GM19324 (cell line): ENCODE data around the gene SLC26A8.
"Not testable (repeated sequence)": the region's sequence is repeated elsewhere in the genome, so short reads cannot be mapped to it uniquely, and the experiment has no call there.

Experiments
- ATAC-seq: cut with Tn5 transposase; IDR thresholded peaks from one replicate; pipeline ENCODE4 v1.9.1; 2021; ENCODE audit warnings: mild to moderate bottlenecking, moderate library complexity; ENCODE audit not compliant: unreplicated experiment, low FRiP score

Gene SLC26A8

DNA sequence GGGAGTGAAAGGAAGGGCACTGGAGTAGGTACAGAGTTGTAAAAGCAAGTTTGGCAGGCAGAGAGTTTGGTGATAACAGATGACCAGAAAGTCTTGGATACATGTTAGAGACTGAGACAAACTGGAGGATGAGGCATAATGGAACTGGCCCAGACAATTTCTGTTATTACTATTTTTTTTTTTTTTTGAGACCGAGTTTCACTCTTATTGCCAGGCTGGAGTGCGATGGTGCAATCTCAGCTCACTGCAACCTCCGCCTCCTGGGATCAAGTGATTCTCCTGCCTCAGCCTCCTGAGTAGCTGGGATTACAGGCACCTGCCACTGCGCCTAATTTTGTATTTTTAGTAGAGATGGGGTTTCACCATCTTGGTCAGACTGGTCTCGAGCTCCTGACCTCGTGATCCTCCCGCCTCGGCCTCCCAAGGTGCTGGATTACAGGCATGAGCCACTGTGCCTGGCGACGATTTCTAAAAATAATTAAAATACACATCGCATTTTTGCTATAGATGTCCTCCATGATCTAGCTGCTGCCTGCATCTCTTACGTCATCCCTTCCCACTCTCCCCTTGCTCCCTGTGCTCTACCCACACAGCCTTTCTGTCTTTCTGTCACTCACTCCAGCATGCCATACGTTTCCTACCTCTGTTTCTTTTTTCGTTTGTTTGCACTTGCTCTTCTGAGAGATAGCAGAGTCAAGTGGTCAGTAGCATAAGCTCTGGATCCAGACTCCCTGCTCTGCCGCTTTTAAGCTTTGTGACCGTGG lies 26.7 kb upstream of the SLC26A8 start:
- no peak for ATAC-seq

DNA sequence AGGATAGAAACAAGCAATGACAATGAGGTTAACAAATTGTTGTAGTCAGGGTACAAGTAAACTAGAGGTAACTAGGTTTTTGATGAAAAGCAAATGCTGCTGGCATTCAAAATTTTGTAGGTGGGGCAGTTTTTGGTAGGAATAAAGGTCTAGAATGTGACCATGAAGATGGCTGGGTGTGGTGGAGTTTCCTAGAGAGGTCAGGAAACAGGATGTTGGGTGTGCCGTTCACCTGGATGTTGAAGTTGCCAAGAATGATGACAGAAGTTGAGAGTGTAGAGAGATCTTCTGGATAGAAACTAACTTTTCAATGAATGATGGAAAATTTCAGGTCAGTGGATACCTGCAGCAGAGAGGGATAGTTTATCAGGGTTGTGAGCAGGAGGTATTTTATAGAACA lies 25.9 kb upstream of the SLC26A8 start:
- ATAC-seq, result no peak

DNA sequence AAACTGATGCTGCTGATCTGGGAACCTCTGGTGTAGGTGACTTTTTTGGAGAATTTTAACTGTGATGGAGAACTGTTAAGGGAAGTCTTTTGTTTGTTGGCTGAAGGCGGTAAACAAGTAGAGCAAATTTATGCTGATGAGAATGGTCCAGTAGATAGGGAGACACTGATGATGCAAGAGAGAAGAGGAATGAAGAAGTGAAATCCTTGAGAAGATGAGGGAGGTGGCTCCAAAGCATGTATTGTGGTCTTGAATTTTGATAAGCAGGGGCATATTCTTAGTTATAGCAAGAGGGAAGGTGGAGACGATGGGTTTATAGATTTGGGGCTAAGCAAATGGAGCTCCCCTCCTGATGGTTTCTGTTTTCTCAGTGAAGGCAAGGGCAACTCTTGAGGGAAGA lies 25.1 kb upstream of the SLC26A8 start:
- no peak for ATAC-seq

DNA sequence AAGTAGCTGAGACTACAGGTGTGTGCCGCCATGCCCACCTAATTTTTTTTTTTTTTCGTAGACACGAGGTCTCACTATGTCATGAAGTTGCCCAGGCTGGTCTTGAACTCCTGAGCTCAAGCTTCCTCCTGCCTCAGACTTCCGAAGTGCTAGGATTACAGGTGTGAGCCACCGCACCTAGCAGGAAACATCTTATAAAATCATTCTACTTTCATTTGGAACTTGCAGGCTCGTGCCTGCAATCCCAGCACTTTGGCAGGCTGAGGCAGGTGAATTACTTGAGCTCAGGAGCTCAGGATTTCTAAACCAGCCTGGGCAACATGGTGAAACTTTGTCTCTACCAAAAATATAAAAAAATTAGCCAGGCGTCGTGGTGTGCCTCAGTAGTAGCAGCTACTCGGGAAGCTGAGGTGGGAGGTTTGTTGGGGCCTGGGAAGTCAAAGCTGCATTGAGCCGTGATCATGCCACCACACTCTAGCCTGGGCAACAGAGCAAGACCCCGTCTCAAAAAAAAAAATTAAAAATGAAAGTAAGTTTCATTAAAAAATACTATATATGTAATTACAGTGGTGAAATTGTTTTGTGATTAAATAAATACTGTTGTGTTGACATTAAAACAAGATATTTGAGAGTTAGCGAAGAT lies 18.3 kb upstream of the SLC26A8 start:
- no peak for ATAC-seq

DNA sequence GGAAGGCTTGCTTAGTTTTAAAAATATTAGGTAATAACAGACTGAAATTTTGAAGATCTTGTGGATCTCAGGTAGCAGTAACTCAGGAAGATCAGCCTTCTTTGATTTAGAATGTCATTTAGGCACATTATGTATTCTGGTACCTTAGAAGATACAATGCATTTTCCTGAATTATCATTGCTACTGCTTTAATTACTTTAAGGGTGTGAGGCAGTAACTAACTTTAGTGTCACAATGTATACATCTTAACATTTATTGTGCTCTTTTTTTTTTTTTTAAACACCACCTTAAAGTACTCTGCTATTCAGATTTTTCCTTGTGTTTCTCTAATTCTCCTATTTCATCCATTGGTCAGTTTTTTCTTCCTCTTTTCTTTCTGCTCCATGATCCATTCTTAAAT lies 16.5 kb upstream of the SLC26A8 start:
- ATAC-seq, result no peak

DNA sequence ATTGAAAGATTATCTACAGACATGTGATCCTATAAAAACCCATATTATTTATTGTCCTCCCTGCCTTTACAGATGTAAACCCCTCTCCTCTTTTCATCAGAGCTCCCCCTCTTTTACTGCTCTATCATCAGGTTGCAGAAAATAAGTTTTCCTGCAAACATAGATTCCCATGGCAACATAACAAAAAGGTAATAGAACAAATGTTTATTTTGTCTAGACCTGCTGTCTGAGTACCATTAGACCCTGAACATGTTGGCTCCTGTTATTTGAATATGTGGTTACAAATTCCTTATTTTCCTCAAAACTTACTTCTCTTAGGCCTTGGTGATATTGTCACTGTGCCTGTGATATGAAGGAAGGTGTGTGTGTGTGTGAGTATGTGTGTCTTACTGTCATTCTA lies 14.7 kb upstream of the SLC26A8 start:
- no peak for ATAC-seq

DNA sequence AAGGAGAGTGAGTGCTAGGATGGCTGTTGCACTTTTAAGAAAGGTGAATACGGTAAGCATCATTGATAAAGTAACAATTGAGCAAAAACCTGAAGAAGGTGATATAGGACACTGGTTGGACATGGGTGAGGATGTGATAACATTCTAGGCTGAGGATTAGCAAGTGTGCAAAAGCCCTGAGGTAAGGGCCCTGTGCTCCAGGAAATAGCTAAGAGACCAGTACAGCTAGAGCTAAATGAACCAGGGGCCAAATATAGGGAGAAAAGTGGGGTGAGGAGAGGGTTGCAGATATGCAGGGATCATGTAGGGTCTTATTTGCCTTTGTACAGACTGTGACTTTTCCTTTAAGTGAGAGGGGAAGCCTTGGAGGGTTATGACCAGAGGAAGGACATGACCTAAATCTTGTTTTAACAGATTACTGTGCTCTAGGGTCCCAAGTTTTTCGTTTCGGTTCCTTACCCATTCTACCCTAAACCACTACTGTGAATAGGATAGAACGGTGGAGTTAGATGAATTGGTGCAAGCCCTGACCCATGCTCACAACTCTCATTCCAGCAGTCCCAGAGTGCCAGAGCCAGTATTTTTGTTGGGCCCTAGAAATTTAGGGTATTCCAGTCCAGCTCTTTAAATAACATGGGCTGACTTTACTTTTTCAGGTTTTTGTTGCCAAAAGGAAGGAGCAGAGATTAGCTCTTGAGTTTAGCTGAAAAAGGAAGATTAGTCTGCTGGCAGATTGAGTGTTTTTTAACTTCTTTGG lies 13.9 kb upstream of the SLC26A8 start:
- ATAC-seq, result no peak

DNA sequence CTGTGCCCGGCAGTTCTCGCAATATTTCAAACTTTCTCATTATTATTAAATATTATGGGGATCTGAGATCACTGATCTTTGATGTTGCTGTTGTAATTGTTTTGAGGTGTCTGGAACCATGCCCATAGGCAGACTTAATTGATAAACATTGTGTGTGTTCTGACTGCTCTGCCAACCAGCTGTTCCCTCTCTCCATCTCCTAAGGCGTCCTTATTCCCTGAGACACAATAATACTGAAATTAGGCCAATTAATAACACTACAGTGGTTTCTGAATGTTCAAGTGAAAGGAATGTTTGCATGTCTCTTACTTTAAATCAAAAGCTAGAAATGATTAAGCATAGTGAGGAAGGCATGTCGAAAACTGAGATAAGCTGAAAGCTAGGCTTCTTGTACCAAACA lies 10.8 kb upstream of the SLC26A8 start:
- ATAC-seq, result no peak

DNA sequence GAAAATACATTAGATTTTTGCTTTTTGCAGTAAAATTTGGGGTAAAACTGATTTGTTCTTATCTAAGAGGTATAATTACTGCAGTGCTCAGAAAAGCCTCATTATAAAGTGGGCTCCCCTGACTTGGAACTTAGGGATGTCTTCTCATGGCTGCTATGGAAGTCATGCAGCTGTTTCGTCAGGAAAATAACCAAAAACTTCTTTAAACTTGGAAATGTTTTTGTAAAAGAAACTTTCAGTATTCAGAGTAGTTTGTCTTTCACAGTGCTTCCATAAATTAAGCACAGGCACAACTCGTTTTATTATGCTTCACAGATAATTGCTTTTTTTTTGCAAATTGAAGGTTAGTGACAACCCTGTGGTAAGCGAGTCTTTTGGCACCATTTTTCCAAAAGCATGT lies 10.0 kb upstream of the SLC26A8 start:
- no peak for ATAC-seq

DNA sequence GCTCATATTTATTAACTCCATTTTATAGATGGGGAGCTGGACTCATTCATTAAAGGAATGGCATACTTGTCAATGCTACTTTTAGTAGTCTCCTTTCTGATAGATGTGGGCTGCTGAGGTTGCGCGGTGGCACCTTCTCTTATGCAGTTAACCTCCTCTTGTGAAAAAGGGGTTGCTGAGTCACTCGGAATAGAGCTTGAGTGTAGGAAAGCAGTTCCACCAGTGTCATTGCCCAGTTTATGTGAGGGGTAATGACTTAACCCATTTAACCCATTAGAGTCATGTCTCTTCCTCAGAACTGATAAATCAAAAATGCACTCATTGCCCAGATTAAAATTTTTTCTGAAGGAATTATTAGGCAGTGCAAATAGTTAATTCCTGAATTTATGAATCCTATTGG lies 9.5 kb upstream of the SLC26A8 start:
- ATAC-seq, result no peak

DNA sequence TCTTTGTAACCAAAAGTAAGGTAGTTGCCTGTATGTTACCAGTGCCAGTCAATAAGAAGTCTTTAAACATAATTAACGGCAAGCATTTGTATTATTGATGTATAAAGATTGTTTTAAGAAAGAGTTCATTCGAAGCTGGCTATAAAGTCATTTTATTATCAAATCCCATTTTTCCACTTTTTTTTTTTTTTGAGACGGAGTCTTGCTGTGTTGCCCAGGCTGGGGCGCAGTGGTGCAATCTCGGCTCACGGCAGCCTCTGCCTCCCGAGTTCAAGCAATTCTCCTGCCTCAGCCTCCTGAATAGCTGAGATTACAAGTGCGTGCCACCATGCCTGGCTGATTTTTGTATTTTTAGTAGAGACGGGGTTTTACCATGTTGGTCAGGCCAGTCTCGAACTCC lies 8.7 kb upstream of the SLC26A8 start:
- not testable (repeated sequence) for ATAC-seq

DNA sequence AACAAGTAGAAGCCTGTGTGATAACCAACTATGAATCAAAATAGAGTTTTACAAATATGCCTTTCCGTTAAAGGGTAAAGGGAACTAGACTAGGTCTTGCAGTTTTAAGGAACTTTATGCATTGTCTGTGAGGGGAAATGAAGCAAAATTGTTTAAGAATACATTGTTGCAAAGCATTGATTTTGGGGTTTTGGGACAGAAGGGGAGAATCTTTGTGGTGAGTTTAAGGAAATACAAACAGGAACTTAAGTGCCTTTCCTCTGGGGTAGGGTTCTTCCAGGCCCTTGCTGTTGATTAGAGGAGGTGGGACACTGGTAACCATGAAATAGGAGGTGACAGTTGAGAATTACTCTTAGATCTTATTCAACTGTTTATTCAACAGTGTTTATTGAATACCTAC lies 7.8 kb upstream of the SLC26A8 start:
- ATAC-seq, result no peak

DNA sequence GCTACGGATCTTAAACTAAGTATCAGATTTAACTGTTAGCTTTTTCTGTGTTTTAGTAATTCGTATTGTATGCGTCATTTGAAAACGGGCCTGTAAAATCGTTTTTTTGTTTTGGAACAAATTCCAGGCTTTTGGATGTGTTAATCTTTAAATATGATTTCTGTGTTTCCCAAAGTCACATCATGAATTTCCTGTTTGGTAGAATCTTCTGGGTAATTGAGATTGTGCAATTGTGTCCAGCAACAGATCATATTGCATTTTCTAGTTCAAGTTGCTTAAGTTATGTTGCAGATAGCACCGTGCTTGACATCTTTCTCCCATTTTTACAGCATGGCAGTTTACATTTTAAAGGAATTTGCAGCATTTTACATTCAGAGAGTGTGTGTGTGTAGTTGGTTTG lies 5.0 kb upstream of the SLC26A8 start:
- ATAC-seq, result no peak

DNA sequence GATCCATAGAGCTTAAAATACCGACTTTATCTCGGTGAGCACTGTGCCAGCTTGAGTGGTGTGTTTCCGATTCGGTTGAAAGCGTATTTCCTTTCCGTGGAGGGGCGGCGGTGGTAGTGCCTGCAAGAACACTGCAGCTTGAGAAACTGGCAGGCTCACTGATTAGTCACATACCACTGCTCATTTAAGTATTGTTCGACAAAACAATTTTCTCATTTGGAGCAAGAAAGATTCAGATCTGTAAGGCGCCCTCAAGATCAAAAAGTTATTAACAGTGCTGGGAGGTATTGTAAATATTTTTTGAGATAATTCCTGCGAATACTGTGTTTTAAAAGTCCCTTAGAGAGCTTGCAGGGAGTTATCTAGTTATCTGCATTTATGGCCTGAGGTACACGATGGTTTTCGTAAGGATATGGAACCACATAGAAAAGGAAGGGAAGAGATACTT lies 4.5 kb upstream of the SLC26A8 start:
- ATAC-seq, result no peak

DNA sequence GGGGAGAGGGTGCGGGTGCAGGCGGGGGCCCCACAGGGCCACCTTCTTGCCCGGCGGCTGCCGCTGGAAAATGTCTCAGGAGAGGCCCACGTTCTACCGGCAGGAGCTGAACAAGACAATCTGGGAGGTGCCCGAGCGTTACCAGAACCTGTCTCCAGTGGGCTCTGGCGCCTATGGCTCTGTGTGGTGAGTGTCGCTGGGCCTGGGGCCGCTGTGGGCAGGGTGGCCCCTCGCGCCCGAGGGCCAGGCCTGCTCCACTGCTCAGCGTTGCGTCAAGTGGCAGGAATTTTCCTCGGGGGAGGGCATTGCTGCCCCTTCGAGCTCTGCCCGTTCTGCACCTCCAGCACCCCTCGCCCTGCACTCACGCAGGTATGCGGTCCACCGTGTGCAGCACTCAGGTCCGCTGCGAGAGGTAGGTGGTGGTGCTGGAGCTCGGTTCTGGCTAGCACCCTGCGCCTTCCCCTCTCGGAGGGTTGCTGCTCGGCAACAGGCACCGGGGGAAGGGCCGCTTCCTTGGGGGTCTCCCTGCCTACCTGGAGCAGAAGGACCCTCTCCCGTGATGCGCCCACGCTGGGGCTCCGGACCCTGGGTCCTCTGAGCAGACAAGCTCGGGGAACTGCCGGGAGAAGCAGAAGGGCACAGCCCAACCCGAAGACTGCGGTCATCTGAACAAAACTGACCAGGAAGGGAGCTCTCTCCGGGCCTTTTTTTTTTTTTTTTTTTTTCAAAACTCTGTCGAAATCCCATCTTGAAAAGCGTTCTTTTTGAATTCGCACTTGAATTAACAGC lies 3.8 kb upstream of the SLC26A8 start:
- peak; percentile 23 for ATAC-seq

DNA sequence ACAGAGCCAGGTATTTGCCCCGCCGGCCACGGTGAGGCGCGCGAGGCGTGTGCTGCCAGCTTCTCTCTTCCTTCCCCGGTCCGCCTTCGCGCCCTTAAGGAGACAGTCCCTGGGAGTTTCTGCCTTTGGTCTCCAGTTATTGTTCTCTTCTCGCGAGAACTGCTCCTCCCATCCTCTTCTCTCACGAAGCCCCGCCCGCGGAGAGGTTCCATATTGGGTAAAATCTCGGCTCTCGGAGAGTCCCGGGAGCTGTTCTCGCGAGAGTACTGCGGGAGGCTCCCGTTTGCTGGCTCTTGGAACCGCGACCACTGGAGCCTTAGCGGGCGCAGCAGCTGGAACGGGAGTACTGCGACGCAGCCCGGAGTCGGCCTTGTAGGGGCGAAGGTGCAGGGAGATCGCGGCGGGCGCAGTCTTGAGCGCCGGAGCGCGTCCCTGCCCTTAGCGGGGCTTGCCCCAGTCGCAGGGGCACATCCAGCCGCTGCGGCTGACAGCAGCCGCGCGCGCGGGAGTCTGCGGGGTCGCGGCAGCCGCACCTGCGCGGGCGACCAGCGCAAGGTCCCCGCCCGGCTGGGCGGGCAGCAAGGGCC lies 3.2 kb upstream of the SLC26A8 start, which contains the start of gene MAPK14:
Gene MAPK14 (plus strand): TSS at position 308 of the 587 bp plus-strand sequence. CDS start 350 bp downstream, outside the sequence.
- peak; percentile 90 for ATAC-seq

DNA sequence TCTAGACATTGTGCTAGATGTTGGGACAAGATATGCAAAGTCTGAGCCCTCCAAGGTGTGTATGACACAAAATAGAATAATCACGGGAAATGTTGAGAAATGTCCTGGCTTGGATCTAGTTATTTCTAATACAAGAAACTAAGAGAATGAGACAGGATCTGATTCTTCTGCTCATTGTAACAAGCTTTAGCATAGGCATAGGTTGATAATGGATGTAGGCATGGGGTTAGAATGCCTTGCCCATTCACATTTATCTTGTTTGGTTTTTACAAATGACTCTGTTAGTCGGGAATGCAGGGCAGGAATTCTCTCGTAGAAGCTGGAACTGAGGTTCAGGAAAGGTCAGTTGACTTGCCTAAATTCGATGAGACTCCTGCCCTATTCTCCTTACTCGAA lies 1.5 kb upstream of the SLC26A8 start:
- no peak for ATAC-seq

DNA sequence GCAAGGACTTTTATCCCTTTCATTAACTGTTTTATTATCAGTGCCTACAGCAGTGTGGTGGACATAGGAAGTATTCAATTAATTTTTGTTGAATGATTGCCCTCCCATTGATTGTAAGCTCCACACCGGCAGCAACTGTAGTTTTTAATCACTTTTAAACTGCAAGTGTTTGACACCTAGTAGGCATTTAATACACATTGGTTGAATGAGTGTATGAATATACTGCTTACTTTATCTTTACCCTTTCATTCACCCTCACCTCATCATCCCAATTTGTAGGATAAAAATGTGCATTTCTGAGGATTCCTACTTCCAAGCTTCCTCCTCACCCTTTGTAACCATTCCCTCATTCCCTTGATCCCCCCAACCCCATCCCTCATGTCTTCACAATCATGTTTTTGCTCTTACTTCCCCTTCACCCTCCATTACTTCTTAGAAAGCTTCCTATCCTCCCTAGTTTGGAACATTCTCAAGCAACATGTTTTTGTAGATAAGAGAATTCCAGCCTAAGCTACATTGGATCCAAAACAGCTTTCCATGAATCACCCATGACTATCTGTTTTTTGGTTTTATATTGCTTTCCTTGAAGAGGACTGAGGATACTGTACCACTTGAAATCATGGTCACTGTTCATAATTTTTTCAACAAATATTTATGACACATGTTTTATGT lies 955 bp upstream of the SLC26A8 start:
- no peak for ATAC-seq

DNA sequence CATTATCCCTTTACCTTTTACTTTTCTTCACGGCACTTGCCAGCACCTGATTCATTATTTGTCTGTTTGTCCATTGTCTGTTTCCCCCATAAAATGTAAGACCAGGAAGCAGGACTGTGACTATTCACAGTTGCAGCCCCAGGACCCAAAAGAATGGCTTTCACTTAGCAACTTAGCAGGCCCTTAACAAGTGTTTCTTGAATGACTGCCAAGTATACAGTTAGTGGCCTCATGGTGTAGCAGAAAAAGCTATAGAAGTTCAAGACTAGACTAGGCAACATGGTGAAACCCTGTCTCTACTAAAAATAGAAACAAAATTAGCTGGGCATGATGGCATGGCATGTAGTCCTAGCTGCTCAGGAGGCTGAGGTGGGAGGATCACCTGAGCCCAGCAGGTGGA lies 4.3 kb downstream of the SLC26A8 start:
- no peak for ATAC-seq

DNA sequence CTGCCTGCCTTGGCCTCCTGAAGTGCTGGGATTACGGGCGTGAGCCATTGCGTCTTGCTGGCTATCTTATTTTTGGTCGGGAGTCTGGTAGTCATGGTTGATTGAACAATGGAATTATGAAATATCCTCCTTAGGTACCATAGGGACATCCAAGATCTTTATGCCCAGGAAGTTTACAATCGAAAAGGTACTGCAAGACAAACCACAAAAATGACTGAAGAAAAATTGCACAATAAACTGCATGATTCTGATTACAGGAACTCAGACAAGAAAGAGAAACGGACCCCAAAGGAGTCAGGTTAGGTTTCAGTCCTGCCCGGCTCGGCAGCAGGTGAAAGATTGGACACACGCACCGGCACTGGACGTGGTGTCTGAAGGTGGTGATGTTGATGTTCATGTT lies 5.3 kb downstream of the SLC26A8 start:
- ATAC-seq, result no peak
